Endothelial cell of umbilical vein (primary cell): ENCODE results near the gene BORCS6. TPM values are rescaled to one million over a fixed set of nuclear protein-coding genes. Genes with fewer than 3 reads are reported as not detected.

Experiments used
- BruUV-seq: library from RNA; stranded (reverse); fragments of 400-500 nt; replicated peaks from 2 replicates; lab custom pipeline; 2021; lab: Mats Ljungman, UMichigan
- CTCF ChIA-PET: fragments of 300-600, 350-600 bp; sonication (Branson Sonifier 250); formaldehyde crosslinking; loops from one replicate; lab custom pipeline; 2021; ENCODE audit warnings: antibody characterized with exemption, inconsistent platforms; lab: Charles Lee
- POLR2A ChIA-PET: fragments of 300-600, 350-600 bp; sonication (Branson Sonifier 250); formaldehyde crosslinking; loops from one replicate; lab custom pipeline; 2021; ENCODE audit warnings: antibody characterized with exemption, inconsistent platforms; lab: Charles Lee
- DNase-seq: peaks from one replicate; pipeline ENCODE4 v3.0.0-alpha.2; 2011; ENCODE audit warnings: low read depth, low spot score
- FAIRE-seq: peaks from 2 replicates; lab custom pipeline; 2011; peaks lifted over from hg19 to GRCh38; lab: Jason Lieb, UNC
- H2AFZ ChIP-seq: 2 replicates; pipeline ENCODE4 v1.6.0; 2012; ENCODE audit warnings: low read depth, low read length, control low read depth, inconsistent platforms
- H3K27ac ChIP-seq: 2 replicates; pipeline ENCODE4 v1.5.1; 2011; ENCODE audit warnings: low read depth, mild to moderate bottlenecking, control low read depth, low read length, moderate library complexity; ENCODE audit not compliant: insufficient read depth
- H3K27me3 ChIP-seq, 2 experiments: 2 replicates each; pipeline versions ENCODE4 v1.6.0 to v1.6.1; 2011; ENCODE audit warnings: low read length in 2 of 2, mixed read lengths in 1 of 2; ENCODE audit not compliant: control insufficient read depth in 2 of 2, insufficient read depth in 2 of 2
- H3K36me3 ChIP-seq, 2 experiments: 2 replicates in 1 of 2; 3 replicates in 1 of 2; pipeline ENCODE4 v1.5.1; 2011; ENCODE audit warnings: low read length in 2 of 2, mild to moderate bottlenecking in 1 of 2, moderate library complexity in 1 of 2; ENCODE audit not compliant: control insufficient read depth in 2 of 2, insufficient read depth in 2 of 2; ENCODE audit errors: extremely low read depth in 1 of 2
- H3K4me1 ChIP-seq: 3 replicates; pipeline ENCODE4 v1.5.1; 2011; ENCODE audit warnings: mild to moderate bottlenecking, low read length; ENCODE audit not compliant: control insufficient read depth, insufficient read depth; ENCODE audit errors: extremely low read depth
- H3K4me2 ChIP-seq: 2 replicates; pipeline ENCODE4 v1.6.1; 2011; ENCODE audit warnings: low read length, control low read depth, mixed read lengths; ENCODE audit not compliant: insufficient read depth
- H3K4me3 ChIP-seq, 3 experiments: fragments of 200-600 bp in 1 of 3; sonication (generic), shearing (Covaris generic) in 1 of 3; replicated peaks in 1 of 3; 2 replicates each; pipeline ENCODE4 v1.5.1; 2011 to 2016; ENCODE audit warnings: control low read depth in 3 of 3, low read length in 3 of 3, mild to moderate bottlenecking in 2 of 3, inconsistent platforms in 1 of 3, low read depth in 1 of 3, moderate library complexity in 1 of 3; ENCODE audit not compliant: insufficient read depth in 1 of 3
- H3K79me2 ChIP-seq: 2 replicates; pipeline ENCODE4 v1.6.0; 2012; ENCODE audit warnings: low read length, inconsistent platforms; ENCODE audit not compliant: control insufficient read depth, insufficient read depth
- H3K9ac ChIP-seq: replicated peaks from 2 replicates; pipeline ENCODE3; 2011; ENCODE audit warnings: low read length, control low read depth; ENCODE audit not compliant: insufficient read depth; ENCODE audit errors: extremely low read depth
- H3K9me1 ChIP-seq: replicated peaks from 3 replicates; pipeline ENCODE4 v1.6.0; 2011; ENCODE audit warnings: mild to moderate bottlenecking, low read length; ENCODE audit not compliant: control insufficient read depth, insufficient read depth; ENCODE audit errors: extremely low read depth
- H3K9me3 ChIP-seq: replicated peaks from 2 replicates; pipeline ENCODE4 v1.5.1; 2012; ENCODE audit warnings: low read length, inconsistent platforms; ENCODE audit not compliant: control insufficient read depth, insufficient read depth
- H4K20me1 ChIP-seq: replicated peaks from 2 replicates; pipeline ENCODE3; 2011; ENCODE audit warnings: mild to moderate bottlenecking, low read length; ENCODE audit not compliant: control insufficient read depth, insufficient read depth; ENCODE audit errors: extremely low read depth
- EZH2 ChIP-seq: IDR thresholded peaks from 2 replicates; pipeline ENCODE4 v1.6.1; 2012; ENCODE audit warnings: borderline replicate concordance, low read depth, mild to moderate bottlenecking, moderate library complexity, low read length, inconsistent platforms; ENCODE audit not compliant: severe bottlenecking
- FOS ChIP-seq: IDR thresholded peaks from 2 replicates; pipeline ENCODE4 v1.6.1; 2011; ENCODE audit warnings: mild to moderate bottlenecking, low read length, moderate library complexity, borderline replicate concordance; ENCODE audit not compliant: insufficient read depth
- GATA2 ChIP-seq: IDR thresholded peaks from 2 replicates; pipeline ENCODE4 v1.7.0; 2011; ENCODE audit warnings: low read depth, mild to moderate bottlenecking, moderate library complexity, mixed read lengths, low read length; ENCODE audit not compliant: insufficient read length, insufficient read depth
- JUN ChIP-seq: IDR thresholded peaks from 2 replicates; pipeline ENCODE4 v1.6.1; 2011; ENCODE audit warnings: borderline replicate concordance, low read depth; ENCODE audit not compliant: insufficient read length, insufficient read depth
- MAX ChIP-seq: IDR thresholded peaks from 2 replicates; pipeline ENCODE4 v1.6.1; 2011; ENCODE audit not compliant: insufficient read depth, insufficient read length
- MYC ChIP-seq: IDR thresholded peaks from one replicate; pipeline ENCODE4 v1.6.1; 2011; ENCODE audit warnings: mild to moderate bottlenecking, low read depth, low read length
- POLR2A ChIP-seq: IDR thresholded peaks from 2 replicates; pipeline ENCODE4 v1.6.1; 2012; ENCODE audit warnings: low read depth, mild to moderate bottlenecking, control low read depth, low read length
- POLR2AphosphoS5 ChIP-seq: IDR thresholded peaks from 2 replicates; pipeline ENCODE4 v1.6.1; 2012; ENCODE audit warnings: low read depth, mild to moderate bottlenecking, control low read depth, low read length, moderate library complexity; ENCODE audit not compliant: insufficient read depth
- dilution Hi-C: fragments of 300-500 bp; cut with MboI; formaldehyde crosslinking; loops from one replicate; pipeline ENCODE4 v1.15.0; 2019; ENCODE audit warnings: low sequenced_read_pairs; ENCODE audit not compliant: extremely low pct_ligation_motif_present
- intact Hi-C: fragments of 100-400 bp; cut with micrococcal nuclease; formaldehyde crosslinking; loops from one replicate; pipeline ENCODE4 v1.10.0; 2022
- polyA plus RNA-seq, 4 experiments: library from polyadenylated mRNA; depleted of rRNA in 3 of 4; stranded (reverse) in 3 of 4; unstranded in 1 of 4; fragments of >200 nt; gene quantifications; 2 replicates each; pipeline versions ENCODE4 v1.2.1 to v1.2.3, GENCODE V29; 2011 to 2012; ENCODE audit warnings: missing spikeins in 1 of 4
- total RNA-seq: library from RNA; stranded (reverse); gene quantifications from 2 replicates; pipeline ENCODE4 v1.2.3, GENCODE V29; 2021
- TF ChIP-seq, protein P1 (sequence below), 2 donors: IDR thresholded peaks; 1 replicate in 1 of 2; 2 replicates in 1 of 2; pipeline ENCODE4 v1.5.1; 2011; ENCODE audit warnings: low read length in 2 of 2, mild to moderate bottlenecking in 2 of 2, moderate library complexity in 2 of 2, control low read depth in 1 of 2, inconsistent platforms in 1 of 2, low read depth in 1 of 2; ENCODE audit not compliant: insufficient read depth in 1 of 2; ENCODE audit errors: extremely low read depth in 1 of 2

Gene BORCS6
- total and polyA plus RNA-seq, 2 donors (not counting 3 experiments of a cell fraction or from before 2014, with no cell fraction given) = 8.0 to 9.0 TPM

GRCh38 chr17:8140065-8141029, 49.6 kb downstream of the BORCS6 start:
- dilution Hi-C loops = no loop called here
- FAIRE-seq (no peak), DNase-seq (no peak)
- H4K20me1 ChIP-seq = no peaks in the 10 kb centered on the region
- ChIA-PET POLR2A (interaction anchor here (0.8 kb wide), 1 partner anchor 33 kb away, joined by 3 read pairs; no protein-coding TSS in a partner anchor), CTCF (interaction anchor here (1.4 to 5.6 kb wide), 3 partner anchors 11 to 80 kb away, joined by 6 to 72 read pairs (median 28); partner anchors contain the start of gene PER1)
- H3K27ac ChIP-seq = no peak overlapping the region
- H3K4me2 ChIP-seq = no peak overlapping the region
- H3K79me2 ChIP-seq = no peaks in the 10 kb centered on the region
- H2AFZ ChIP-seq = no peak overlapping the region
- H3K27me3 ChIP-seq = no peaks in the 10 kb centered on the region
- no peaks in the 10 kb centered on the region for H3K9me1 ChIP-seq
- H3K9me3 ChIP-seq = no peaks in the 10 kb centered on the region
- H3K4me3 ChIP-seq = no peak overlapping the region
- BruUV-seq = no TSS peak
- peaks cover 0 to 36% of the 10 kb centered on the region in 2 experiments for H3K36me3 ChIP-seq
- intact Hi-C loops = no loop called here
- no peak overlapping the region for H3K9ac ChIP-seq
- H3K4me1 ChIP-seq = peaks cover 14% of the 10 kb centered on the region
- TF ChIP-seq MAX (no peak), FOS (no peak), POLR2A (no peak), MYC (no peak), JUN (no peak), EZH2 (no peak), POLR2AphosphoS5 (no peak), GATA2 (no peak)
- TF ChIP-seq, protein P1, sequence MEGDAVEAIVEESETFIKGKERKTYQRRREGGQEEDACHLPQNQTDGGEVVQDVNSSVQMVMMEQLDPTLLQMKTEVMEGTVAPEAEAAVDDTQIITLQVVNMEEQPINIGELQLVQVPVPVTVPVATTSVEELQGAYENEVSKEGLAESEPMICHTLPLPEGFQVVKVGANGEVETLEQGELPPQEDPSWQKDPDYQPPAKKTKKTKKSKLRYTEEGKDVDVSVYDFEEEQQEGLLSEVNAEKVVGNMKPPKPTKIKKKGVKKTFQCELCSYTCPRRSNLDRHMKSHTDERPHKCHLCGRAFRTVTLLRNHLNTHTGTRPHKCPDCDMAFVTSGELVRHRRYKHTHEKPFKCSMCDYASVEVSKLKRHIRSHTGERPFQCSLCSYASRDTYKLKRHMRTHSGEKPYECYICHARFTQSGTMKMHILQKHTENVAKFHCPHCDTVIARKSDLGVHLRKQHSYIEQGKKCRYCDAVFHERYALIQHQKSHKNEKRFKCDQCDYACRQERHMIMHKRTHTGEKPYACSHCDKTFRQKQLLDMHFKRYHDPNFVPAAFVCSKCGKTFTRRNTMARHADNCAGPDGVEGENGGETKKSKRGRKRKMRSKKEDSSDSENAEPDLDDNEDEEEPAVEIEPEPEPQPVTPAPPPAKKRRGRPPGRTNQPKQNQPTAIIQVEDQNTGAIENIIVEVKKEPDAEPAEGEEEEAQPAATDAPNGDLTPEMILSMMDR (IDR thresholded peaks at IDR 0.05; ENCODE audit: extremely low read depth in 1 of 2, insufficient read depth in 1 of 2, low read depth in 1 of 2, low read length in 2 of 2) = no peak
